Measurements from ENCODE around the gene CEBPG.

- TF ChIP-seq CTCF (IDR thresholded peaks at IDR 0.05), result no peak
- no peak for TF ChIP-seq EP300 (IDR thresholded peaks at IDR 0.05)
- no peak for TF ChIP-seq POLR2A (IDR thresholded peaks at IDR 0.05)
Measured at GRCh38 chr19:33417751-33418150, 44.2 kb downstream of the CEBPG start.

All from stomach (tissue), 4 donors.